HG03196 (cell line): Measurements from ENCODE around the gene MRFAP1L1.
"Not testable (repeated sequence)": the region's sequence is repeated elsewhere in the genome, so short reads cannot be mapped to it uniquely, and the experiment has no call there.

Experiments
- ATAC-seq: cut with Tn5 transposase; IDR thresholded peaks from one replicate; pipeline ENCODE4 v1.9.1; 2021; ENCODE audit not compliant: unreplicated experiment

Gene MRFAP1L1

DNA sequence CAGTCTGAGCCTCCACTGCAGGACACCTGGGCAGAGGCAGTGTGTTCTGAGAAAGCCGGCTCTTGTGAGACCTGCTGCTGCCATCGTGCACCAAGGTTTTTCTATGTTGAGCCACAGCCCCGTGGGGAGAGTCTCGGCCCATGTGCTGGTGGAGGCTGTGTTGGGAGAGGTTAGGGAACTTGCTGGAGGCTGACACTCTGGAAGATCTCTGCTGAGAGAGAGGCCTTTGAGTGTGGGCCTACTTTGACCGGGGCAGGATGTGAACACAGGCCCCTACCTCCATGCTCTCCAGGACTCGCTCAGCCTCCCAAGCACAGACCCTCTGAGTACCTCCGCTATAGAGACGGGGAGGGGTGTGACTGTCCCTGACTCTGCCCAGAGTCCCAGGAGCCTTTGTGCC, 17.3 kb downstream of the MRFAP1L1 start:
- no peak for ATAC-seq

DNA sequence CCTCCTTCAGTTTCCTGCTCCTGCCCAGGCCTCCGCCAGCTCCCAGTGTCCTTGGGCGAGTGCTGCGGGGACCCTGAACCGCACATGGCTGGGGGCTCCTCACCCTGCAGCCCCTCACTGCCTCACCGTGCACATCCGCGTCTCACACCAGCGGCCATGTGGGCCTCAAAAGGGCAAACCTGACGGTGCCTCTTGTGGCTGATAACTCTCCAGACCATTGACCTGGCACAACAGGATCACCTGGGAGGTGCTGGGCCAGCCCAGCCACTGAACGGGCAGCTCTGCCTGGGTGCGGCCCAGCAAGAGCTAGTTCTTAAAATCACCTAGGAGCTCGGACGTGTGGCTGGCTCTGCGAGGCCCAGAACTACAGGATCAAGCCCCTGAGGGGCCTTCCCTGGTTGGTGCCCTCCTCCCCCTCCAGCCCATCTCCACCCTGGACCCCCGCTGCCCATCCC, 20.1 kb downstream of the MRFAP1L1 start:
- ATAC-seq = no peak

DNA sequence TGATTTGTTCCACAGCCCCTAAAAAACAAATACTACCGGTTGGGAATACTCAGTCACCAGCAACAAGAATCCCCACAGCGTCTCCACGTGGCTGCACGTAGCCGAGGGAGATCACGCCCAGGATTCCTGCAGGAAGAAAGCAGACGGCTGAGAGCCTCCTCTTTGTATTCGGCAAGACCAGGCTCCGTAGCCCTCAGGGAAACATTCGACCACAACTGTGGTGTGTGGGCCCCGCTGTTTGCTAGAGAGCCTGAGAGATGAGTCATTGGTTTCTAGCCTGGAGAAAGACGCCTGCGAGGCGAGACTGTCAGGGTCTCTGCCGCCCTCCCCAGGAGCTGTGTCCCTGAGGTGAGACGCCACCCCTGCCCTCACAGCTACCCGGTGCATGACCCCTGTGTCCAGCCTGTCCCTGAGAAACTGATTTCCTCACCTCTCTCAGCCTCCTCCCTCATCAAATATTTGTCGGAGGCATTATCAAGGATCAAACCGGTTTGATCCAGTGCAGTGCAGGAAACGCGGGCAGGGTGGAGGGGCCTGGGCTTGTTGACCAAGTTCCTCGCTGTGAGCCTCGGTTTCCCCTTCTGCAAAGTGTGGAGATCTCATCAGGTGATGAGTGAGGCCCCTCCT, 20.7 kb downstream of the MRFAP1L1 start:
- peak; percentile 81 for ATAC-seq

DNA sequence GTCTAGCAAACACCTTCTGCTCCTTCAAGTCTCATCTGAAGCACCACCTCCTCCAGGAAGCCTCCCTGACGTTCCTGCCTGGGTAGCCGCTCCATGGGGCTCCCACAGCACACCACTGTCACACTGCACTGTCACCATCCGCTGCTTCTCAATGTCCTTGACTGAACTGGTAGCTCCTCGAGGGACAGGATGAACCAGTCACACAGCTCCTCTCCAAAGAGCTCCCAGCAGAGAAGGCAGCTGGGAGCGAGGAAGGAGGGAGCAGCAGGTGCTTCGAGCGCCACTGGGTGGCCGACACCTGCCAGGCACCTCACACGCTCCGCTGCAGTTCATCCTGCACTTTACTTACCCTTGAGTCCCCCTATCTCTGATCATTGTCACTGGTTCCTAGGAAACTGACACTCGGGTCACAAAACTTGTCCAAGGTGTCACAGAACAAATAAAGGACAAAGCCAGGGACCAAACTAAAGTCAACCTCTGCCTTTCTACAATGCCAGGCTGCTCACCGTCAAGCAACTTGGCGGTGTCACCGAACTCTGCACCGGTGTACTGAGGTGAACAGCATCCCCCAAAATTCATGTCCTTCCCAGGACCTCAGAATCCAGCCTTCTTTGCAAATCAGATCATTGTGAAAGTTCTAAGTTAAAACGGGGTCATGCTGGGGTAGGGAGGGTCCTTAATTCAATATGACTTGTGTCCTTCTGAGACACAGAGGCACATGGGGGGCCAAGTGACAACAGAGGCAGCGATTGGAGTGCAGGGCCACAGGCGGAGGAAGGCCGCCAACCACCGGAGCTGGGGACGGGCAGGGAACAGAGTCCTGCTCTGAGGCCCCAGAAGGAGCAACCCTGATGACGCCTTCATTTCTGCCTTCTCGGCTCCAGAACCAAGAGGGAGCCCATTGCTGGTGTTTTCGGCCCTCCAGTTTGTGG, 21.5 kb downstream of the MRFAP1L1 start:
- no peak for ATAC-seq

DNA sequence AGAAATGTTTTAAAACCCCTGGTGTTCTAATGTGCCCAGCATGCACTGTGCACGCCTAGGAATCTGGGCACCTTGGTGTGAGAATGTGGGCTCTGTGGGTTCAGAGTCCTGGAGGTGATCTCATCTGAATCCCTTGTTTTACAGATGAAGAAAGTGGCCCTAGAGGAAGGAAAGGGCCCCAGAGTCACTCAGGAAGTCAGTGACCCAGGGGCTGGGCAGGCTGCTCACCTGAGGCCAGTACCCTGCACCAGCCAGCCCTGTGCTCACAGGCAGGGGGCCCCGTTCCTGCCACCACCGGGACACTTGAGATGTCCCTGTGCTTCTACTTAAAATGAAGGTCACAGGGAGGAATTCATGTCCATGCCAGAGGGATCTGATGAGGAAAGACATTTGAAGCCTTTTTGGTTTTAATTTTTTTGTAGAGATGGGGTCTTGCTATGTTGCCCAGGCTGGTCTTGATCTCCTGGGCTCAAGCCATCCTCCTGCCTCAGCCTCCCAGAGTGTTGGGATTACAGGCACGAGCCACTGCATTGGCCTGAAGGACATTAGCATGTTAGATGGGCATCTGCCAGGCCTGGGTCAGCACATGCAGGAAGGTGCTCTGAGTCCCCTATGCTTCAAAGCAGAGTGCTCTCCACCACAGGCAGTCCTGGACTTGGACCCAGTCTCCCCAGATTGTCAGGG, 23.4 kb downstream of the MRFAP1L1 start:
- no peak for ATAC-seq

- ATAC-seq = no peak
These were observed 25.0 kb downstream of the MRFAP1L1 start for GRCh38 chr4:6684656-6685055.

GRCh38 chr4:6682862-6683590, 26.6 kb downstream of the MRFAP1L1 start:
- ATAC-seq = no peak

GRCh38 chr4:6681191-6681590, 28.5 kb downstream of the MRFAP1L1 start:
- ATAC-seq = no peak

DNA sequence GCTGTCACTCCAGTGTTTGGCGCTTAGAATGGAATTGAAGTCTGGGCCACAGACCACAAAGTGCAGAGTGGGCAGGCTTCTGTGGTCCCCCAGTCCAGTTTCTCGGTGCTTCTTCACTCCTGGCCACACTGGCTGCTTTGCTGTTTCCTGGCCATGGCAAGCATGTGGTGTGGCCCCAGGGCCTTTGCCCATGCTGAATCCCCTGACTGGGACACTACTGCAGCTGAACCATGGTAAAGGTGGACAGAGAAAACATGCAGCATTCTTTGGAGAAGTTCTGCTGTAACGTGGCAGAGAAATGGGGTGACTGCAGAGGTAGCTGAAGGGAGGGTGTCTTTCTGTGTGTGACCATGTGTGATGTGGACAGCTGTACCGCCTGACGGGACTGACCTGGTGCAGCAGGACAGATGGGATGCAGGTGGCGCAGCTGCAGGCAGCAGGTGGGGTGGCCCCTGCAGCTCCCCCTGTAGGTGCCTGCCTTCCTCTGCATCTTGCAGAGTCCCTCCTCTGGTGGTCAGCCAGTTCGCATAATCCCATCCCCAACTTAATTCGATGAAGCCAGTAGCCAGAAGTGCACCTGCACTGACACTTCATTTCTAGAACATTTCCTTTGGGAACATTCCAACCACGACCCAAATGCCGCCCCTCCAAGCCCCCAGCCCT, 29.2 kb downstream of the MRFAP1L1 start:
- no peak for ATAC-seq

DNA sequence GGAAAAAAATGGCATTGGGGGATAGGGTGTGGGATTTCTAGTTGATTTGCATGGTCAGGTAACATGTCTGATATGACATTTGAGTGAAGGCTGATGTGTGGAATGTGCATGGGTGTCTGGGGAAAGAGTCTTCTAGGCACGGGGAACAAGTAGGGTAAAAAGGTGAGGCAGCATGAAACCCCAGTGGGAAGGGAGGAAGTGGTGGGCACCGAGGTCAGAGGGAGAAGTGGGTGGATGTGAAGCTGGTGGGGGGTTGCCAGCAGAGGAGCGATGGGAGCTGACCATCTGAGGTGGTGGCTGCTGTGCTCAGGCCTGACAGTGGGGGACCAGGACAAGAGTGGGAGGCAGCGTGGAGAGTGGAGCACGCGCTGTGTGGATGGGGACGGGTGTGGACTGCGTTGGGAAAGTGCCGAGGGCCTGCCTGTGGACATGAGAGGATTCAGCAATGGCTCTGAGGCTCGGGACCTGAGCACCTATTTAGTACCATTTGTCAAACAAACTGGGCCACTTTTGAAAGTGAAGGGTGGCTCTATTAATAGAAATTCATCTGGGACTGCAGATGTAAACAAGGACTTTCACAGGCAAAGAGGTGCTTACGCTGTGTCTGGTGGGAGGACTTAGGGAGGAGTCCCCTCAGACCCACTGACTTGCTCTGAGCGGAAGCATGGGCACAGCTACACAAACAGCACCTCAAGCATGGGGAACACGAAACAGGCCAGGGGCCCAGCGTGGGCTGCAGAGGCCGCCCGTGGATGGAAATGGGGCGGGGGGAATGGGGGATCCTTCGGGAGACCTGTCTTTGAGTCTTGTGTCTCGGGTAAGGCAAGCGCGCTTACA, 32.7 kb downstream of the MRFAP1L1 start:
- no peak for ATAC-seq

DNA sequence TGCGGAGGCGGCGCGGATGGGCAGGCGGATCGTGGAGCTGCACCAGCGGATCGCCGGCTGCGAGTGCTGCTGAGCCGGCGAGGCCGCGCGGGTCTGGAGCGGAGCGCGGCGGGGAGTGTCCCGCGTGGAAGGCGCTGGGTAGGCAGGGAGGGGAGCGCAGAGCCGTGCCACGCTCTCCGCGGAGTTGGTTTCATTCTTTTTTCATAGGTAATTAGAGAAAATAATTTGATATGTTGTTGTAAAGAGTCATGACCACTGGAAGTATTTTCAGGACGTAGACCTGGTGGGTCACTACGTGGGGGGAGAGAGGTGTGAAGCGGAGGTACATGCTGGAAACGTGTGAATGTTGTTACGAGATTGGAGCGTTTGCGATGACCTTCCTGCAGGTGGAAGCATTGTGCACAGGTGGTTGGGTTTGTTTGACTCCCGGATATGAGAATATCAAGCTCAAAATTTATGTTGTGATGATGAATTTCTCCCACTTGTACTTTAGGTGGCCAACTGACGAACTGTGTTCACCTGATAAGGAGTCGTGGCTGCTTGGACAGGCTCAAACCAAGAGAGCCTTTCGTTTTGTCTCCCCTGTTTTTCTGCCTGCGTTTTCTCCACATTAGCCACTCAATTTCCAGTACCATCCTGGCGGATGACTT, 35.0 kb downstream of the MRFAP1L1 start:
- peak; percentile 37 for ATAC-seq

DNA sequence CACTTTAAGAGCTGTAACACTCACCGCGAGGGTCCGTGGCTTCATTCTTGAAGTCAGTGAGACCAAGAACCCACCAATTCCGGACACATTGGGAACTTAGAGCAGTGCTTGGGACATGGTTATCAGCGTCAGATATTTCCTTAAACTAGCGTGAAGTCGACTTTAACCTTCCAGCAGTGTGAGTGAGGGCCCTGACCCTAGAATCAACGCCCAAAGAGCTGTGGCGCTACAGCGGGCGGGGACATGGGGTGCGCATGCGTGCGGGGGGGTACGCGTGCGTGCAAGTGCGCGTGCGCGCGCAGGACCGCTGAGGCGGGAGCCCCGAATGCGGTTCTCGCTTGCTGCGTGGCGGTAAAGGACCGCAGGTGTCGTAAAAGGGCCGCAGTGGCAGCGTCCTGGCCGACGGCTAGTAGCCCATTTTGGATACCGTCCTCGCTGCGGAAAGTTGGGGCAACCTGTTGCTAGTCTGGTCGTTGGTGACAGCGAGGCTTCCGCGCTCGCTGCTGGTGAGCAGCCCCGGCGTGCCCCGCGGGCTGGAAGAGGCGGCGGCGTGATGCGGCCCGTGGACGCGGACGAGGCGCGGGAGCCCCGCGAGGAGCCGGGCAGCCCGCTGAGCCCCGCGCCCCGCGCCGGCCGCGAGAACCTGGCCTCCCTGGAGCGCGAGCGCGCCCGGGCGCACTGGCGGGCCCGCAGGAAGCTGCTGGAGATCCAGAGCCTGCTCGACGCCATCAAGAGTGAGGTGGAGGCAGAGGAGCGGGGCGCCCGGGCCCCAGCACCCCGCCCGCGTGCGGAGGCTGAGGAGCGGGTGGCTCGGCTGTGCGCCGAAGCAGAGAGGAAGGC, 35.8 kb downstream of the MRFAP1L1 start:
- ATAC-seq = peak; percentile 85

DNA sequence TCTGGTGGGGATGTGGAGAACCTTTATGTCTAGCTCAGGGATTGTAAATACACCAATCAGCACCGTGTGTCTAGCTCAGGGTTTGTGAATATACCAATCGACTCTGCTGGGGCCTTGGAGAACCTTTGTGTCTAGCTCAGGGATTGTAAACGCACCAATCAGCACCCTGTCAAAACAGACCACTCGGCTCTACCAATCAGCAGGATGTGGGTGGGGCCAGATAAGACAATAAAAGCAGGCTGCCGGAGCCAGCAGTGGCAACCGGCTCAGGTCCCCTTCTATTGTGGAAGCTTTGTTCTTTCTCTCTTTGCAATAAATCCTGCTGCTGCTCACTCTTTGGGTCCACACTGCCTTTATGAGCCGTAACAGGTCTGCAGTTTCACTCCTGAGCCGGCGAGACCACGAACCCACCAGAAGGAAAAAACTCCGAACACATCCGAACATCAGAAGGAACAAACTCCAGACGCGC, 36.4 kb downstream of the MRFAP1L1 start:
- not testable (repeated sequence) for ATAC-seq

DNA sequence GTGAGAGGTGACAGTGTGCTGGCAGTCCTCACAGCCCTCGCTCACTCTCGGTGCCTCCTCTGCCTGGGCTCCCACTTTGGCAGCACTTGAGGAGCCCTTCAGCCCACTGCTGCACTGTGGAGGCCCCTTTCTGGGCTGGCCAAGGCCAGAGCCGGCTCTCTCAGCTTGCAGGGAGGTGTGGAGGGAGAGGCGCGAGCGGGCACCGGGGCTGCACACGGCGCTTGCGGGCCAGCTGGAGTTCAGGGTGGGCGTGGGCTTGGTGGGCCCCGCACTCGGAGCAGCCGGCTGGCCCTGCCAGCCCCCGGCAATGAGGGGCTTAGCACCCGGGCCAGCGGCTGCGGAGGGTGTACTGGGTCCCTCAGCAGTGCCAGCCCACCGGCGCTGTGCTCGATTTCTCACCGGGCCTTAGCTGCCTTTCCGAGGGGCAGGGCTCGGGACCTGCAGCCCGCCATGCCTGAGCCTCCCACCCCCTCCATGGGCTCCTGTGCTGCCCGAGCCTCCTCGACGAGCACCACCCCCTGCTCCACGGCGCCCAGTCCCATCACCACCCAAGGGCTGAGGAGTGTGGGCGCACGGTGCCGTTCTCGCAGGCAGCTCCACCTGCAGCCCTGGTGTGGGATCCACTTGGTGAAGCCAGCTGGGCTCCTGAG, 37.0 kb downstream of the MRFAP1L1 start:
- ATAC-seq = not testable (repeated sequence)

DNA sequence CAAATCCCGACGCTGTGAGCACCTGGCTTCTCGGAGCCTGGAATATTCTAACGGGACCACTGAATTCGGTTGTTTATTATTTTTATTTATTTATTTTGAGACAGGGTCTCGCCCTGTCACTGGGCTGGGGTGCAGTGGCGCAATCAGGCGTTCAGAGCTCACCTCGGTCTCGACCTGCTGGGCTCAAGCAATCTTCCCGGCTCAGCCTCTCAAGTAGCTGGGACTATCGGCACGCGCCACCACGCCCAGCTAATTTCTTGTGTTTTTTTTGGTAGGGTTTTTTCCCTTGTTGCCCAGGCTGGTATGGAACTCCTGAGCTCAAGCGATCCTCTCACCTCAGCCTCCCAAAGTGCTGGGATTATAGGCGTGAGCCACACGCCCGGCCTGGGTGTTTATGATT, 37.5 kb downstream of the MRFAP1L1 start:
- ATAC-seq = no peak

DNA sequence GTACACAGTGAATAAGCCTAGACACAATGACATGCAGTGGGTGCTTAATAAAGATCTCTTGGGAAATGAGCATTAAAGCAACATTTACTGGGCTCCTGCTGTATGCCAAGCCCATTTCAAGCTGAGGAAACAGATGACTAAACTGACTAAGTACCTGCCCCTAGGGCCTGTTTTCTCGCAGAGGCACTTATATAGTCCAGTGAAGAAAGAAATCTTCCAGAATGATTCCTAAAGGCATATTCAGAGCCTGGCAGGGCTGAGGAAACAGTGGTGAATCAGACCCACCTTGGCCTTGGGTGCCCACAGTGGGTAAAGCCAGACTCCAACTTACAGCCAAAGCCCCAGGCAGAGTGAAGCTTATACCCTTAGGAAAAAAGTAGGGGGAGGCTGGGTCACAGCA, 38.0 kb downstream of the MRFAP1L1 start:
- no peak for ATAC-seq

GRCh38 chr4:6668391-6668790, 41.3 kb downstream of the MRFAP1L1 start:
- no peak for ATAC-seq

DNA sequence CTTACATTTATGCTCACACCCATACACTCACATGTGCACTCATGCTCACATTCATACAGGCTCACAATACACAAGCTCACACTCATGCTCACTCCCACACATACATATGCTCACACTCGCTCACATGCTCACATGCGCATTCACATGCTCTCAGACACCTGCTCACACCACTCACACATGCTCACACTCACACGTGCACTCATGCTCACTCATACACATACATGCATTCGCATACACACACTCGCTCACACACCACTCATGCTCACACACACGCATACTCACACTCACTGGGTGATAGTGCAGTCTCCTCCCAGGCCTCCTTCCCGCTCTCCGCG, 44.4 kb downstream of the MRFAP1L1 start:
- no peak for ATAC-seq
